Esophagus squamous epithelium (tissue), 4 donors: ENCODE measurements around the gene CDKL4.

Source experiments
- POLR2A ChIP-seq, 4 donors: fragments of 450-650 bp; IDR thresholded peaks; one replicate each; pipeline ENCODE4 v1.6.1; 2017; ENCODE audit warnings: antibody characterized with exemption in 4 of 4, mild to moderate bottlenecking in 4 of 4, moderate library complexity in 3 of 4
- TF ChIP-seq, protein P1 (sequence below), 6 experiments: fragments of 450-650 bp in 4 of 6; fragments of 200-600 bp in 2 of 6; sonication (generic) in 2 of 6; IDR thresholded peaks; one replicate each; pipeline ENCODE4 v1.5.1; 2016 to 2019; ENCODE audit warnings: antibody characterized with exemption in 6 of 6, mild to moderate bottlenecking in 4 of 6, moderate library complexity in 4 of 6

- TF ChIP-seq, protein P1, sequence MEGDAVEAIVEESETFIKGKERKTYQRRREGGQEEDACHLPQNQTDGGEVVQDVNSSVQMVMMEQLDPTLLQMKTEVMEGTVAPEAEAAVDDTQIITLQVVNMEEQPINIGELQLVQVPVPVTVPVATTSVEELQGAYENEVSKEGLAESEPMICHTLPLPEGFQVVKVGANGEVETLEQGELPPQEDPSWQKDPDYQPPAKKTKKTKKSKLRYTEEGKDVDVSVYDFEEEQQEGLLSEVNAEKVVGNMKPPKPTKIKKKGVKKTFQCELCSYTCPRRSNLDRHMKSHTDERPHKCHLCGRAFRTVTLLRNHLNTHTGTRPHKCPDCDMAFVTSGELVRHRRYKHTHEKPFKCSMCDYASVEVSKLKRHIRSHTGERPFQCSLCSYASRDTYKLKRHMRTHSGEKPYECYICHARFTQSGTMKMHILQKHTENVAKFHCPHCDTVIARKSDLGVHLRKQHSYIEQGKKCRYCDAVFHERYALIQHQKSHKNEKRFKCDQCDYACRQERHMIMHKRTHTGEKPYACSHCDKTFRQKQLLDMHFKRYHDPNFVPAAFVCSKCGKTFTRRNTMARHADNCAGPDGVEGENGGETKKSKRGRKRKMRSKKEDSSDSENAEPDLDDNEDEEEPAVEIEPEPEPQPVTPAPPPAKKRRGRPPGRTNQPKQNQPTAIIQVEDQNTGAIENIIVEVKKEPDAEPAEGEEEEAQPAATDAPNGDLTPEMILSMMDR (IDR thresholded peaks at IDR 0.05): no peak
- TF ChIP-seq POLR2A (IDR thresholded peaks at IDR 0.05): no peak
Measured at GRCh38 chr2:39135690-39136259, 108.0 kb downstream of the CDKL4 start.
